BLaER1 (cell line): ENCODE measurements around the gene ADGRG2.
"Not testable (repeated sequence)": the region's sequence is repeated elsewhere in the genome, so short reads cannot be mapped to it uniquely, and the experiment has no call there.

Source experiments
- H3K27ac ChIP-seq: shearing (Covaris generic); formaldehyde crosslinking; 2 replicates; pipeline ENCODE4 v1.8.1; 2022
- H3K27me3 ChIP-seq: shearing (Covaris generic); formaldehyde crosslinking; 2 replicates; pipeline ENCODE4 v1.8.1; 2022
- H3K36me3 ChIP-seq: shearing (Covaris generic); formaldehyde crosslinking; 2 replicates; pipeline ENCODE4 v1.8.1; 2022
- H3K4me1 ChIP-seq: shearing (Covaris generic); formaldehyde crosslinking; 2 replicates; pipeline ENCODE4 v1.8.1; 2022
- H3K4me2 ChIP-seq: shearing (Covaris generic); formaldehyde crosslinking; 2 replicates; pipeline ENCODE4 v1.8.1; 2022
- H3K4me3 ChIP-seq: shearing (Covaris generic); formaldehyde crosslinking; 2 replicates; pipeline ENCODE4 v1.8.1; 2022
- H3K9ac ChIP-seq: shearing (Covaris generic); formaldehyde crosslinking; 2 replicates; pipeline ENCODE4 v1.8.1; 2022
- H3K9me3 ChIP-seq: shearing (Covaris generic); formaldehyde crosslinking; 2 replicates; pipeline ENCODE4 v1.8.1; 2022
- H4K20me1 ChIP-seq: shearing (Covaris generic); formaldehyde crosslinking; 2 replicates; pipeline ENCODE4 v1.8.1; 2022
- Cebpa-rat ChIP-seq: shearing (Covaris generic); IDR thresholded peaks from 2 replicates; pipeline ENCODE4 v1.8.1; 2022

Gene ADGRG2

GRCh38 chrX:19091596-19091995 is 30.7 kb downstream of the ADGRG2 start:
- H3K4me1 ChIP-seq = no peaks in the 10 kb centered on the region
- H3K27ac ChIP-seq = no peak overlapping the region
- peaks cover 20% of the 10 kb centered on the region for H3K9me3 ChIP-seq
- H3K36me3 ChIP-seq = no peaks in the 10 kb centered on the region
- H3K4me3 ChIP-seq = no peak overlapping the region
- H4K20me1 ChIP-seq = no peaks in the 10 kb centered on the region
- peaks cover 29% of the 10 kb centered on the region for H3K27me3 ChIP-seq
- no peak for TF ChIP-seq Cebpa-rat
- H3K9ac ChIP-seq = no peak overlapping the region
- H3K4me2 ChIP-seq = no peak overlapping the region

GRCh38 chrX:19089555-19090040 is 32.7 kb downstream of the ADGRG2 start:
- no peak for TF ChIP-seq Cebpa-rat
- no peaks in the 10 kb centered on the region for H3K4me1 ChIP-seq
- no peaks in the 10 kb centered on the region for H4K20me1 ChIP-seq
- no peak overlapping the region for H3K27ac ChIP-seq
- H3K9ac ChIP-seq = no peak overlapping the region
- peaks cover 20% of the 10 kb centered on the region for H3K9me3 ChIP-seq
- no peak overlapping the region for H3K4me2 ChIP-seq
- peaks cover 29% of the 10 kb centered on the region for H3K27me3 ChIP-seq
- H3K4me3 ChIP-seq = no peak overlapping the region
- no peaks in the 10 kb centered on the region for H3K36me3 ChIP-seq

GRCh38 chrX:19086102-19086772 is 36.0 kb downstream of the ADGRG2 start:
- no peak overlapping the region for H3K27ac ChIP-seq
- H3K4me1 ChIP-seq = no peaks in the 10 kb centered on the region
- no peaks in the 10 kb centered on the region for H3K36me3 ChIP-seq
- no peak overlapping the region for H3K4me2 ChIP-seq
- H3K9me3 ChIP-seq = peaks cover 20% of the 10 kb centered on the region
- H4K20me1 ChIP-seq = no peaks in the 10 kb centered on the region
- H3K27me3 ChIP-seq = peaks cover 20% of the 10 kb centered on the region
- H3K4me3 ChIP-seq = no peak overlapping the region
- no peak overlapping the region for H3K9ac ChIP-seq
- TF ChIP-seq Cebpa-rat = no peak

GRCh38 chrX:19085666-19086065 is 36.6 kb downstream of the ADGRG2 start:
- no peak for TF ChIP-seq Cebpa-rat
- no peak overlapping the region for H3K4me3 ChIP-seq
- H3K27ac ChIP-seq = no peak overlapping the region
- peaks cover 20% of the 10 kb centered on the region for H3K9me3 ChIP-seq
- no peak overlapping the region for H3K4me2 ChIP-seq
- no peaks in the 10 kb centered on the region for H4K20me1 ChIP-seq
- H3K36me3 ChIP-seq = no peaks in the 10 kb centered on the region
- peaks cover 20% of the 10 kb centered on the region for H3K27me3 ChIP-seq
- H3K9ac ChIP-seq = no peak overlapping the region
- H3K4me1 ChIP-seq = no peaks in the 10 kb centered on the region

- no peaks in the 10 kb centered on the region for H3K36me3 ChIP-seq
- no peak for TF ChIP-seq Cebpa-rat
- H3K9ac ChIP-seq = no peak overlapping the region
- H3K4me1 ChIP-seq = no peaks in the 10 kb centered on the region
- H3K27ac ChIP-seq = no peak overlapping the region
- no peak overlapping the region for H3K4me2 ChIP-seq
- no peaks in the 10 kb centered on the region for H3K9me3 ChIP-seq
- peaks cover 18% of the 10 kb centered on the region for H3K27me3 ChIP-seq
- no peaks in the 10 kb centered on the region for H4K20me1 ChIP-seq
- no peak overlapping the region for H3K4me3 ChIP-seq
These were observed 46.5 kb downstream of the ADGRG2 start for GRCh38 chrX:19075754-19076153.

- no peak overlapping the region for H3K27ac ChIP-seq
- no peak overlapping the region for H3K4me3 ChIP-seq
- no peak overlapping the region for H3K9ac ChIP-seq
- no peak overlapping the region for H3K4me2 ChIP-seq
- no peaks in the 10 kb centered on the region for H3K4me1 ChIP-seq
- H3K27me3 ChIP-seq = peaks cover 32% of the 10 kb centered on the region
- no peaks in the 10 kb centered on the region for H3K36me3 ChIP-seq
- H4K20me1 ChIP-seq = no peaks in the 10 kb centered on the region
- no peak for TF ChIP-seq Cebpa-rat
- H3K9me3 ChIP-seq = no peaks in the 10 kb centered on the region
These were observed 49.9 kb downstream of the ADGRG2 start for GRCh38 chrX:19072372-19072771.

- H3K9me3 ChIP-seq = no peaks in the 10 kb centered on the region
- H3K4me1 ChIP-seq = peaks cover 5% of the 10 kb centered on the region
- peaks cover 39% of the 10 kb centered on the region for H3K27me3 ChIP-seq
- no peaks in the 10 kb centered on the region for H3K36me3 ChIP-seq
- H4K20me1 ChIP-seq = no peaks in the 10 kb centered on the region
- H3K4me3 ChIP-seq = no peak overlapping the region
- no peak overlapping the region for H3K4me2 ChIP-seq
- no peak overlapping the region for H3K27ac ChIP-seq
- no peak for TF ChIP-seq Cebpa-rat
- no peak overlapping the region for H3K9ac ChIP-seq
These were observed 51.7 kb downstream of the ADGRG2 start for GRCh38 chrX:19070555-19070994.

GRCh38 chrX:19066987-19067386 is 55.3 kb downstream of the ADGRG2 start:
- H3K27ac ChIP-seq = not testable (repeated sequence)

GRCh38 chrX:19065535-19065934 is 56.7 kb downstream of the ADGRG2 start:
- peak overlapping the region; percentile 20 for H3K4me2 ChIP-seq
- no peak overlapping the region for H3K9ac ChIP-seq
- H3K27me3 ChIP-seq = peaks cover 35% of the 10 kb centered on the region
- H3K4me3 ChIP-seq = no peak overlapping the region
- peaks cover 15% of the 10 kb centered on the region for H3K4me1 ChIP-seq
- no peaks in the 10 kb centered on the region for H3K9me3 ChIP-seq
- no peaks in the 10 kb centered on the region for H3K36me3 ChIP-seq
- TF ChIP-seq Cebpa-rat = no peak
- no peak overlapping the region for H3K27ac ChIP-seq
- H4K20me1 ChIP-seq = no peaks in the 10 kb centered on the region

More at GRCh38 chrX:19066987-19067386, 55.3 kb downstream of the ADGRG2 start:
- peaks cover 42% of the 10 kb centered on the region for H3K27me3 ChIP-seq
- H3K9me3 ChIP-seq, H4K20me1 ChIP-seq, H3K36me3 ChIP-seq, H3K4me2 ChIP-seq, H3K4me3 ChIP-seq, H3K9ac ChIP-seq: not testable (repeated sequence)
- H3K4me1 ChIP-seq = peaks cover 15% of the 10 kb centered on the region

GRCh38 chrX:19064175-19064574 is 58.1 kb downstream of the ADGRG2 start:
- Histone ChIP-seq H3K9me3 (no peaks in the 10 kb centered on the region), H3K27me3 (peaks cover 21% of the 10 kb centered on the region), H3K9ac (no peak overlapping the region), H3K36me3 (no peaks in the 10 kb centered on the region), H3K4me3 (no peak overlapping the region), H3K4me1 (peaks cover 15% of the 10 kb centered on the region), H3K27ac (no peak overlapping the region), H3K4me2 (no peak overlapping the region), H4K20me1 (no peaks in the 10 kb centered on the region)
- no peak for TF ChIP-seq Cebpa-rat
